Measurements from ENCODE around the gene TMED6. TPM values are rescaled to one million over a fixed set of nuclear protein-coding genes. Genes with fewer than 3 reads are reported as not detected.

The TMED6 gene
- total RNA-seq, 4 donors from 2014 or later, result not detected

DNA sequence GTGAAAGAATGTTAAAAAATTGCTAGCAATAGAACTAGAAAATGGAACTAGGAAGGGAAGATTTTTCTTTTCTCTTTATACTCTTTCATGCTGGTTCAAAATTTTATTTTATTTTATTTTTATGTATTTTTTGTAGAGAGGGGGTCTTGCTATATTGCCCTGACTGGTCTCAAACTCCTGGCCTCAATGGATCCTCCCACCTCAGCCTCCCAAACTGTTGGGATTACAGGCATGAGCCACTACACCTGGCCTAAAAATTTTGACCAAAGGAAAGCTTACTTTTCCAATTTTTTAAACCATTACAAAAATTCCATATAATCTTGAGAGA is 44.2 kb upstream of the TMED6 start:
- TF ChIP-seq, protein P1, sequence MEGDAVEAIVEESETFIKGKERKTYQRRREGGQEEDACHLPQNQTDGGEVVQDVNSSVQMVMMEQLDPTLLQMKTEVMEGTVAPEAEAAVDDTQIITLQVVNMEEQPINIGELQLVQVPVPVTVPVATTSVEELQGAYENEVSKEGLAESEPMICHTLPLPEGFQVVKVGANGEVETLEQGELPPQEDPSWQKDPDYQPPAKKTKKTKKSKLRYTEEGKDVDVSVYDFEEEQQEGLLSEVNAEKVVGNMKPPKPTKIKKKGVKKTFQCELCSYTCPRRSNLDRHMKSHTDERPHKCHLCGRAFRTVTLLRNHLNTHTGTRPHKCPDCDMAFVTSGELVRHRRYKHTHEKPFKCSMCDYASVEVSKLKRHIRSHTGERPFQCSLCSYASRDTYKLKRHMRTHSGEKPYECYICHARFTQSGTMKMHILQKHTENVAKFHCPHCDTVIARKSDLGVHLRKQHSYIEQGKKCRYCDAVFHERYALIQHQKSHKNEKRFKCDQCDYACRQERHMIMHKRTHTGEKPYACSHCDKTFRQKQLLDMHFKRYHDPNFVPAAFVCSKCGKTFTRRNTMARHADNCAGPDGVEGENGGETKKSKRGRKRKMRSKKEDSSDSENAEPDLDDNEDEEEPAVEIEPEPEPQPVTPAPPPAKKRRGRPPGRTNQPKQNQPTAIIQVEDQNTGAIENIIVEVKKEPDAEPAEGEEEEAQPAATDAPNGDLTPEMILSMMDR (IDR thresholded peaks at IDR 0.05), result no peak
- TF ChIP-seq POLR2A (IDR thresholded peaks at IDR 0.05; ENCODE audit: low read depth), result no peak
- TF ChIP-seq POLR2AphosphoS5 (IDR thresholded peaks at IDR 0.05), result no peak
- no peak for TF ChIP-seq EP300 (IDR thresholded peaks at IDR 0.05)
- Histone ChIP-seq H3K4me3 (no peak overlapping the region), H3K27me3 (no peaks in the 10 kb centered on the region), H3K4me1 (peaks cover 19 to 31% (median 26%) of the 10 kb centered on the region in 4 donors), H3K9me3 (no peaks in the 10 kb centered on the region), H3K27ac (replicated peaks in 1 of 4) (peak overlapping the region; percentile 77 to 84 (median 80)), H3K36me3 (no peaks in the 10 kb centered on the region)
- intact Hi-C loops (cut with DNase I), result loop anchor here (2.0 to 5.0 kb wide), 3 partner anchors 171 to 359 kb away; partner anchors contain the start of genes NFAT5 and NOB1
- DNase-seq (ENCODE audit: extremely low spot score), result no peak

DNA sequence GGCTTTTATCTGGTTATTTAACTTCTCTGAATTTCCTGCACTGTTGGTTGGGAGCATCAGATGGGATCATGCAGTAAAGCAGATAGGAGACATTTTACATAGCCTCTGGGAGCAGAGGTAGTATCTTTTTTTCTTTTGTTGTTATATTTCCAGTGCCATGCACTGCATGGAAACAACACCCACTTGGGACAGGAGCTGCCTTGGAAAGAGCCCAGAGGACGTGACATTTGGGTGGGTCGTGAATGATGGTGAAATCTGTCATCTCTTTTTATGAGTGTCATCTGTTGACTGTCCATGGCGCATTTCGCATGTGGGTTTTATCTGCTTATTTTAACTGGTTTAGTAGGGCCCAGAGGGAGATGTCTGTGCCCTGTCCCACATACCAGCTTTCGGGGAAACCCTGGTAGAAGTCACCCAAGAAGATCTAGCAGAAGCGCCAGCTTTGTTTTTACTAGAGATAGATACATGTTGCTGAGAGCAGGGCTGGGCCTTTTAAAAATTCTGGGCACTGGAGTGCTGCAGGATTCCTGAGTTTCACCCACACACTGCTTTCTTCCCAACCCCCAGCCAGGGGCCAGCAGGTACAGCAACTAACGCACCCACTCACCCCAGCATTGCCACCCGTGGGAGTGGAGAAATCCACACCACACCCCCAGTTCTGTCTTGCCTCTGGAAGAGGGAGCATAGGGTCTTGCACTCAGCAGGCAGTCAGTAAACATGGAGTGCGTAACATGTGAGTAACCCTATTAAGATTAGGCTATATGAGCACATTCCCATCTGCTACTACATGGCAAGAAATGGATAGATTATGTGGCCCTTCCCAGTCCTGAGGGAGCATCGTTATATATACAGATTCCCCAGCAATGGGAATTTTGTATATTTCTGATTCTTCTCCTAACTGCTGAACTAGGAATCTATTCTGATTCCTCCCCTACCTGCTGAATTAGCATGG is 42.6 kb upstream of the TMED6 start:
- WGBS, result 84% methylated on average over 9 of the region's 10 CpGs

DNA sequence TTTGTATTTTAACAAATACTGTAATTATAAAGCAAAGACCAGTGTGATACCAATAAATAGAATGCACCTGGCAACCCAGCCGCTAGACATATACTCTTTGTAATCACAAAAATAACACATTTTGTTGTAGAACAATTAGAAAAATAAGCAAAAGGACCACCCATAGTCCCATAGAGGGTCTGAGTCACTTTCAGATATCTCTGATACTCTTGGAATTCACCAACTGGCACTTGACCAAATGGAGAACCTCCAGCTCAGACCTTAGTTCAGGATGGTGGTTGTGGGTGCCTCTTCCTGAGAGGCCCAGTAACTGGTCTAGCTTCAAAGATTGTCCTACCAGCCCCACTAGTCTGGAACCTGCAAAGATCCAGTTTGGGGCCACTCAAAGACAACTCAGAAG is 35.0 kb upstream of the TMED6 start:
- 91% methylated on average over 1 of the region's 1 CpG for WGBS
- DNase-seq (ENCODE audit: extremely low spot score), result no peak
- peak overlapping the region in 3 of 4 donors; percentile 81 to 86 (median 84) for H3K4me3 ChIP-seq

More for the DNA sequence above, 42.6 kb upstream of the TMED6 start:
- Histone ChIP-seq H3K4me3 (no peak overlapping the region), H3K27ac (replicated peaks in 1 of 4) (no peak overlapping the region), H3K36me3 (no peaks in the 10 kb centered on the region), H3K4me1 (peaks cover 19 to 31% (median 26%) of the 10 kb centered on the region in 4 donors), H3K9me3 (no peaks in the 10 kb centered on the region), H3K27me3 (no peaks in the 10 kb centered on the region)
- intact Hi-C loops (cut with DNase I), result no loop called here
- DNase-seq (ENCODE audit: extremely low spot score), result no peak
- TF ChIP-seq EP300 (IDR thresholded peaks at IDR 0.05) (no peak), POLR2A (IDR thresholded peaks at IDR 0.05; ENCODE audit: low read depth) (no peak), POLR2AphosphoS5 (IDR thresholded peaks at IDR 0.05) (no peak)
- TF ChIP-seq, protein P1 (IDR thresholded peaks at IDR 0.05), result no peak

DNA sequence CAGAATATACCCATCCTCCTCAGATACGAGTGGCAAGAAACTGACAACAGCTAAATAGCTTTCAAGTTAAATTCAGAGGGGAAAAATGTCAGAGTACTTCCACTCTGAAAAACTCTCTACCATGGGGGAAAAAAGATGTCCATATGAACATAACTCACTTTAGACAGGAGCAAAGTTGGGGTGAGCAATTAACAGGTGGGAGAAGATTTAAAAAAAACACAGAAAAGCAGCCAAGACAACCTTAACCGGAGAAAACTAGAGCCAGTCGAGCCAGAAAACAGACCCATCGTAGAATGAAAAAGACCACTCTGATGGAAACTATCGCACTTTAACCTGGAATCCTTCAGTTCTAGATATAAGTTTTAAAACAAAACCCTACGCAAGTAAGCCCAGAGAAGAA is 33.4 kb upstream of the TMED6 start:
- peak overlapping the region; percentile 89 to 97 (median 94) for H3K27ac ChIP-seq (replicated peaks in 1 of 4)
- TF ChIP-seq POLR2AphosphoS5 (IDR thresholded peaks at IDR 0.05), result no peak
- TF ChIP-seq, protein P1 (IDR thresholded peaks at IDR 0.05), result no peak
- no peak for TF ChIP-seq EP300 (IDR thresholded peaks at IDR 0.05)
- TF ChIP-seq POLR2A (IDR thresholded peaks at IDR 0.05; ENCODE audit: low read depth), result no peak
- intact Hi-C loops (cut with DNase I), result no loop called here
- WGBS, result under 1% methylated on average over 6 of the region's 6 CpGs
- no peaks in the 10 kb centered on the region for H3K27me3 ChIP-seq
- no peak for DNase-seq (ENCODE audit: extremely low spot score)
- H3K36me3 ChIP-seq, result peaks cover 15 to 45% (median 29%) of the 10 kb centered on the region in 4 donors
- H3K4me1 ChIP-seq, result peaks cover 0 to 26% (median 19%) of the 10 kb centered on the region in 4 donors
- peak overlapping the region; percentile 81 to 99 (median 85) for H3K4me3 ChIP-seq
- no peaks in the 10 kb centered on the region for H3K9me3 ChIP-seq

More for the DNA sequence above, 35.0 kb upstream of the TMED6 start:
- Histone ChIP-seq H3K27me3 (no peaks in the 10 kb centered on the region), H3K4me1 (peaks cover 0 to 26% (median 19%) of the 10 kb centered on the region in 4 donors), H3K36me3 (peaks cover 10 to 29% (median 18%) of the 10 kb centered on the region in 4 donors), H3K27ac (replicated peaks in 1 of 4) (peak overlapping the region; percentile 89 to 97 (median 94)), H3K9me3 (no peaks in the 10 kb centered on the region)
- intact Hi-C loops (cut with DNase I), result no loop called here
- TF ChIP-seq, protein P1 (IDR thresholded peaks at IDR 0.05), result no peak
- TF ChIP-seq EP300 (IDR thresholded peaks at IDR 0.05) (no peak), POLR2AphosphoS5 (IDR thresholded peaks at IDR 0.05) (no peak), POLR2A (IDR thresholded peaks at IDR 0.05; ENCODE audit: low read depth) (no peak)
